KMS-11 (cell line): ENCODE results near the gene SPDYE6.
A peak's percentile ranks its signal among the peaks of the same experiment; 100 is the strongest.
"Not testable (repeated sequence)": the region's sequence is repeated elsewhere in the genome, so short reads cannot be mapped to it uniquely, and the experiment has no call there.

Experiments
- H2AFZ ChIP-seq: fragments of 200-600 bp; sonication (generic); 2 replicates; pipeline ENCODE4 v1.6.1; 2016; ENCODE audit warnings: antibody characterized with exemption, mixed run types, low read depth
- H3K27ac ChIP-seq: fragments of 200-600 bp; sonication (generic); 2 replicates; pipeline ENCODE4 v1.6.1; 2016; ENCODE audit warnings: mild to moderate bottlenecking, mixed run types
- H3K27me3 ChIP-seq: fragments of 200-600 bp; sonication (generic); 2 replicates; pipeline ENCODE4 v1.6.1; 2017; ENCODE audit warnings: mild to moderate bottlenecking, low read depth, mixed run types, moderate library complexity; ENCODE audit not compliant: insufficient read depth
- H3K36me3 ChIP-seq: fragments of 200-600 bp; sonication (generic); 2 replicates; pipeline ENCODE4 v1.6.1; 2017; ENCODE audit warnings: mild to moderate bottlenecking, mixed run types; ENCODE audit not compliant: insufficient read depth
- H3K4me1 ChIP-seq: fragments of 200-600 bp; sonication (generic); 2 replicates; pipeline ENCODE4 v1.6.1; 2016; ENCODE audit warnings: mild to moderate bottlenecking, low read depth, mixed run types; ENCODE audit not compliant: poor library complexity, severe bottlenecking
- H3K4me2 ChIP-seq: fragments of 200-600 bp; sonication (generic); 2 replicates; pipeline ENCODE4 v1.7.0; 2016; ENCODE audit warnings: mild to moderate bottlenecking, mixed run types
- H3K4me3 ChIP-seq: fragments of 200-600 bp; sonication (generic); IDR thresholded peaks from 2 replicates; pipeline ENCODE4 v1.6.1; 2017; ENCODE audit warnings: low read depth, low read length, mixed read lengths; ENCODE audit not compliant: insufficient read depth
- H3K79me2 ChIP-seq: fragments of 200-600 bp; sonication (generic); 2 replicates; pipeline ENCODE4 v1.6.1; 2016; ENCODE audit warnings: low read depth, mixed run types; ENCODE audit not compliant: insufficient read depth
- H3K9ac ChIP-seq: fragments of 200-600 bp; sonication (generic); 2 replicates; pipeline ENCODE4 v1.6.1; 2016; ENCODE audit warnings: mild to moderate bottlenecking, mixed run types
- H4K20me1 ChIP-seq: fragments of 200-600 bp; sonication (generic); 2 replicates; pipeline ENCODE4 v1.6.1; 2016; ENCODE audit warnings: mild to moderate bottlenecking, mixed run types; ENCODE audit not compliant: insufficient read depth
- CTCF ChIP-seq: fragments of 200-600 bp; sonication (generic); conservative IDR thresholded peaks from 2 replicates; pipeline ENCODE4 v1.6.1; 2017; ENCODE audit warnings: low read depth, mild to moderate bottlenecking, antibody characterized with exemption, low read length, moderate library complexity, mixed read lengths

SPDYE6 gene

GRCh38 chr7:102302025-102302424 lies 54.2 kb downstream of the SPDYE6 start:
- H3K4me2 ChIP-seq, result no peak overlapping the region; the same call in 1 of the 2 replicates
- H3K79me2 ChIP-seq, result peaks cover 67% of the 10 kb centered on the region
- no peaks in the 10 kb centered on the region for H3K36me3 ChIP-seq
- H3K9ac ChIP-seq, result no peak overlapping the region
- TF ChIP-seq CTCF, result no peak
- H3K4me3 ChIP-seq, result no peak overlapping the region
- H3K27me3 ChIP-seq, result no peaks in the 10 kb centered on the region
- H2AFZ ChIP-seq, result no peak overlapping the region
- H3K27ac ChIP-seq, result peak overlapping the region; percentile 91; the same call in 1 of the 2 replicates
- no peaks in the 10 kb centered on the region for H4K20me1 ChIP-seq
- H3K4me1 ChIP-seq, result peaks cover 68% of the 10 kb centered on the region

- not testable (repeated sequence) for H3K9ac ChIP-seq, H3K36me3 ChIP-seq, H3K27me3 ChIP-seq, H4K20me1 ChIP-seq, H3K4me3 ChIP-seq, H3K27ac ChIP-seq, H2AFZ ChIP-seq, H3K4me2 ChIP-seq
- H3K79me2 ChIP-seq, result peaks cover 72% of the 10 kb centered on the region
- H3K4me1 ChIP-seq, result peaks cover 65% of the 10 kb centered on the region
Observed at GRCh38 chr7:102301367-102301766, 54.9 kb downstream of the SPDYE6 start.

- Histone ChIP-seq H4K20me1 (no peaks in the 10 kb centered on the region), H3K4me1 (peaks cover 65% of the 10 kb centered on the region), H3K27ac (no peak overlapping the region), H3K4me2 (no peak overlapping the region), H3K36me3 (no peaks in the 10 kb centered on the region), H3K4me3 (no peak overlapping the region), H3K27me3 (no peaks in the 10 kb centered on the region), H3K79me2 (peaks cover 78% of the 10 kb centered on the region), H2AFZ (no peak overlapping the region), H3K9ac (no peak overlapping the region)
- no peak for TF ChIP-seq CTCF
Observed at GRCh38 chr7:102300643-102301221, 55.5 kb downstream of the SPDYE6 start.

GRCh38 chr7:102297487-102298218 lies 58.6 kb downstream of the SPDYE6 start:
- H3K27ac ChIP-seq, result peak overlapping the region; percentile 37; the same call in 1 of the 2 replicates
- no peaks in the 10 kb centered on the region for H3K36me3 ChIP-seq
- H2AFZ ChIP-seq, result no peak overlapping the region
- H3K4me1 ChIP-seq, result peaks cover 65% of the 10 kb centered on the region
- H3K4me2 ChIP-seq, result no peak overlapping the region
- H3K9ac ChIP-seq, result no peak overlapping the region
- H3K27me3 ChIP-seq, result no peaks in the 10 kb centered on the region
- H4K20me1 ChIP-seq, result no peaks in the 10 kb centered on the region
- no peak for TF ChIP-seq CTCF
- peaks cover 93% of the 10 kb centered on the region for H3K79me2 ChIP-seq
- no peak overlapping the region for H3K4me3 ChIP-seq

- peaks cover 93% of the 10 kb centered on the region for H3K79me2 ChIP-seq
- no peak overlapping the region for H2AFZ ChIP-seq
- H3K4me1 ChIP-seq, result peaks cover 66% of the 10 kb centered on the region
- H3K27me3 ChIP-seq, result no peaks in the 10 kb centered on the region
- H3K4me2 ChIP-seq, result no peak overlapping the region
- H4K20me1 ChIP-seq, result no peaks in the 10 kb centered on the region
- H3K9ac ChIP-seq, result no peak overlapping the region
- H3K36me3 ChIP-seq, result no peaks in the 10 kb centered on the region
- H3K4me3 ChIP-seq, result no peak overlapping the region
- no peak for TF ChIP-seq CTCF
- no peak overlapping the region for H3K27ac ChIP-seq
Observed at GRCh38 chr7:102296514-102296913, 59.7 kb downstream of the SPDYE6 start.
